DMS153 treated with DMSO at 0.1 percent for 48 hours (cell line): ENCODE results near the gene ZNF143.
"Not testable (repeated sequence)": the region's sequence is repeated elsewhere in the genome, so short reads cannot be mapped to it uniquely, and the experiment has no call there.

ENCODE experiments used
- DNase-seq: peaks from one replicate; lab custom pipeline; 2025; ENCODE audit not compliant: unreplicated experiment; lab: John Stamatoyannopoulos, UW

The ZNF143 gene

GRCh38 chr11:9495803-9496514, 35.1 kb downstream of the ZNF143 start:
- no peak for DNase-seq

- DNase-seq, result no peak
These were observed 37.8 kb downstream of the ZNF143 start for GRCh38 chr11:9498457-9499078.

- peak; percentile 58 for DNase-seq
These were observed 45.9 kb downstream of the ZNF143 start for GRCh38 chr11:9506489-9507276.

- DNase-seq, result no peak
These were observed 46.4 kb downstream of the ZNF143 start for GRCh38 chr11:9507277-9507580.

- DNase-seq, result no peak
These were observed 48.2 kb downstream of the ZNF143 start for GRCh38 chr11:9509041-9509440.

GRCh38 chr11:9512370-9513019, 51.7 kb downstream of the ZNF143 start:
- DNase-seq, result no peak

- DNase-seq, result not testable (repeated sequence)
These were observed 53.8 kb downstream of the ZNF143 start for GRCh38 chr11:9514576-9514975.

GRCh38 chr11:9516113-9516512, 55.3 kb downstream of the ZNF143 start:
- no peak for DNase-seq

- DNase-seq, result no peak
These were observed 58.1 kb downstream of the ZNF143 start for GRCh38 chr11:9518835-9519410.

- DNase-seq, result no peak
These were observed 63.2 kb downstream of the ZNF143 start for GRCh38 chr11:9524001-9524400.

GRCh38 chr11:9525116-9525515, 64.3 kb downstream of the ZNF143 start:
- no peak for DNase-seq

GRCh38 chr11:9527481-9528135, 66.8 kb downstream of the ZNF143 start:
- DNase-seq, result no peak

- DNase-seq, result no peak
These were observed 67.3 kb downstream of the ZNF143 start for GRCh38 chr11:9528136-9528501.

GRCh38 chr11:9528573-9529333, 67.9 kb downstream of the ZNF143 start:
- no peak for DNase-seq

- DNase-seq, result no peak
These were observed 68.5 kb downstream of the ZNF143 start for GRCh38 chr11:9529334-9529650.

GRCh38 chr11:9530020-9530621, 69.3 kb downstream of the ZNF143 start:
- no peak for DNase-seq

GRCh38 chr11:9530901-9531625, 70.3 kb downstream of the ZNF143 start:
- DNase-seq, result no peak

- no peak for DNase-seq
These were observed 72.2 kb downstream of the ZNF143 start for GRCh38 chr11:9533058-9533457.

GRCh38 chr11:9533736-9534473, 73.1 kb downstream of the ZNF143 start:
- no peak for DNase-seq
